GM12872 (cell line): ENCODE measurements around the gene RYR2.

Source experiments
- TF ChIP-seq, protein P1 (sequence below): IDR thresholded peaks from 3 replicates; pipeline ENCODE4 v1.5.1; 2011; ENCODE audit warnings: low read depth, mild to moderate bottlenecking, low read length, moderate library complexity; ENCODE audit not compliant: insufficient read depth

RYR2 gene

DNA sequence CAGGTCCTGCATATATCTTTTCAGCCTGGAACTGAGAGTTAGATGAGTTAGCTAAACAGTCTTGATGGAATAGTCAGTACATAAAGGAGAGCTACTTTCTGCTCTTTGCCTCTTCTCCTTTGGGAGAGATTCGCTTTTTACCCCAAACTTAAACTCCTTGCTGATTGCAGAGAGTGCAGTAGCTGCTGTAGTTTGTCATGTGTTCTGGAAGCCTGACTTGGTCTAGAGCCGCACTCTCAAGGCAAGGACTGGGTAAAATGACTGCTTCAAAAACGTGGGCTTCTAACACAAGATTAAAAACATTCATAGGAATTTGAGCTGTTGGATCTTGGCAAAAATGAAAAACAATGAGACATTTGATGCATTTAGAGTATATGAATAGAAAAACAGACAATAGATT, 351.6 kb downstream of the RYR2 start:
- TF ChIP-seq, protein P1, sequence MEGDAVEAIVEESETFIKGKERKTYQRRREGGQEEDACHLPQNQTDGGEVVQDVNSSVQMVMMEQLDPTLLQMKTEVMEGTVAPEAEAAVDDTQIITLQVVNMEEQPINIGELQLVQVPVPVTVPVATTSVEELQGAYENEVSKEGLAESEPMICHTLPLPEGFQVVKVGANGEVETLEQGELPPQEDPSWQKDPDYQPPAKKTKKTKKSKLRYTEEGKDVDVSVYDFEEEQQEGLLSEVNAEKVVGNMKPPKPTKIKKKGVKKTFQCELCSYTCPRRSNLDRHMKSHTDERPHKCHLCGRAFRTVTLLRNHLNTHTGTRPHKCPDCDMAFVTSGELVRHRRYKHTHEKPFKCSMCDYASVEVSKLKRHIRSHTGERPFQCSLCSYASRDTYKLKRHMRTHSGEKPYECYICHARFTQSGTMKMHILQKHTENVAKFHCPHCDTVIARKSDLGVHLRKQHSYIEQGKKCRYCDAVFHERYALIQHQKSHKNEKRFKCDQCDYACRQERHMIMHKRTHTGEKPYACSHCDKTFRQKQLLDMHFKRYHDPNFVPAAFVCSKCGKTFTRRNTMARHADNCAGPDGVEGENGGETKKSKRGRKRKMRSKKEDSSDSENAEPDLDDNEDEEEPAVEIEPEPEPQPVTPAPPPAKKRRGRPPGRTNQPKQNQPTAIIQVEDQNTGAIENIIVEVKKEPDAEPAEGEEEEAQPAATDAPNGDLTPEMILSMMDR, result no peak

DNA sequence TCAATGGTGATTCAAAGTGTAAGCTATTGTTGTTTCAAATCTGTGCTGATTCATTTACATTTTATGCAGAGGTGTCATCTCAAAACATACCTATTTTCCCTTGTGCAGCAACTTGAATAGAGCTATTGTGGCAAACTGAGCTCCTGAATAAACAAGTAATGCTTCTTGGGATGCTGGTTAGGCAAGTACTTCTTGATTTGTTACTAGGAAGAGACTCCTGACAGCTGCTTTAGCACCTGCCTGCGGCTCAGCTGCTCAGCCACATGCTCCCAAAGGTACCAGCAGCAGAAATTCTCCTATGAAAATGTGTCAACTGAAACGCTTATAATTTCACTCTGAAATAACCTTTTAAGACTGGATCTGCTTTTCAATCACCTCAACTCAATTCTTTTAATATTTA, 352.3 kb downstream of the RYR2 start:
- TF ChIP-seq, protein P1, result no peak

DNA sequence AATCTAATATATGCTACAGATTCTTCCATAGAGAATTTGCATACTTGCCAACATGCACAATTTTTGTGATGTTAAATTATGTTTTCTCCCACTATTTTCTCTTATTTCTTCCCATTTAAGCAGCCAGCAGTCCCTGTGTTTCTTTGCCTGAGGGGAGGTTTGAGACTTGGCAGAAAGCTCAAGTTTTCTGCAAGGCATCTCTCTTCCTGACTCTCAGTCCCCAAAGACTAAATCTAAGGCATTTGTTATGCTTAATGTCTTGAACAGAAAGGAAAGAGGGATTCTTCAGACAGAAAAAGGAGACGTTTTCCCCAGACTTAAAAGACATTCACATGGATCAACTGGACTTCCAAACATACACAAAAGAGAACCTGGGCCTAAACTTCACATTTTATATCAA, 354.4 kb downstream of the RYR2 start:
- TF ChIP-seq, protein P1, result no peak

DNA sequence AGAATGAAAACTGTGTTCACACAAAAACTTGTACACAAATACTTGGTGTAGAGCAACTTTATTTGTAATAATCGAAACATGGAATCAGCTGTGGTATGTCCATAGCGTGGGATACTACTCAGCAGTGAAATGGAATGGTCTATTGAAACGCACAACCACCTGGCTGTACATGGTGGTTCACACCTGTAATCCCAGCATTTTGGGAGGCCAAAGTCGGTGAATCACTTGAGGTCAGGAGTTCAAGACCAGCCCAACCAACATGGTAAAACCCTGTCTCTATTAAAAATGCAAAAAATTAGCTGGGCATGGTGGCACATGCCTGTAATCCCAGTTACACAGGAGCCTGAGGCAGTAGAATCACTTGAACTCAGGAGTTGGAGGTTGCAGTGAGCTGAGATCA, 356.8 kb downstream of the RYR2 start:
- TF ChIP-seq, protein P1, result no peak

DNA sequence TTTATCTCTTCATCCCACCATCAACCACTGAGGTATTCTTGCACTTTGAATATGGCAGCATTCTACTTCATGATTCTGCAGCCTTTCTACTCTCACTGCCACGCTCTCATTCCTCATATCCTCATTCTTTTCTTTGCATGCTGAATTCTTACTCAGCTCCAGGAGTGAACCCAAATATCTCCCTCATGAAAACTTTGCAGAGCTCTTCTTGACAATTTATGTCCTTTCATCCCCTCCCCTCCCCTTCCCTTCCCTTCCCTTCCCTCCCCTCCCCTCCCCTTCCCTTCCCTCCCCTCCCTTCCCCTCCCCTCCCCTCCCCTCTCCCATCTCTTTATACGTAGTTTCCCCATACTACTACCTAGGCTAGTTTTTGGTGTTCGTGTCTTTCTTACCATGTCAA, 363.9 kb downstream of the RYR2 start:
- TF ChIP-seq, protein P1, result no peak

DNA sequence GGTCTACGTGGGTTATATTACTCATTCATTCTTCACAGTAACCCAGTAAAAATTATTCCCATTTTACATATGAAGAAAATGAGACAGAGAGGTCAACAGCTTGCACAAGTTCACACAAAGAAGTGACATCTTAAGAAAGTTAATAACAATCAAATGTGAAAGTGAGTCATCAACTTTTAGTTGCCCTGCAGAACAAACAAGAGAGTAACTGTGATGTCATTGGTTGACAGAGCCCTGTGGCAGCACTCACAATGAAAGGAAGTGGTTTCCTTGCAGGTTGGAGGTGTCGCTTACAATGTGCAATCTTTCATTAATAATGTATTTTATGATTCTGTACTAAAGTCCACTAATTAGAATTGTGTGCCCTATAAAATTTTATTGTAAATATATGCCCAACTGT, 369.6 kb downstream of the RYR2 start:
- TF ChIP-seq, protein P1, result no peak

DNA sequence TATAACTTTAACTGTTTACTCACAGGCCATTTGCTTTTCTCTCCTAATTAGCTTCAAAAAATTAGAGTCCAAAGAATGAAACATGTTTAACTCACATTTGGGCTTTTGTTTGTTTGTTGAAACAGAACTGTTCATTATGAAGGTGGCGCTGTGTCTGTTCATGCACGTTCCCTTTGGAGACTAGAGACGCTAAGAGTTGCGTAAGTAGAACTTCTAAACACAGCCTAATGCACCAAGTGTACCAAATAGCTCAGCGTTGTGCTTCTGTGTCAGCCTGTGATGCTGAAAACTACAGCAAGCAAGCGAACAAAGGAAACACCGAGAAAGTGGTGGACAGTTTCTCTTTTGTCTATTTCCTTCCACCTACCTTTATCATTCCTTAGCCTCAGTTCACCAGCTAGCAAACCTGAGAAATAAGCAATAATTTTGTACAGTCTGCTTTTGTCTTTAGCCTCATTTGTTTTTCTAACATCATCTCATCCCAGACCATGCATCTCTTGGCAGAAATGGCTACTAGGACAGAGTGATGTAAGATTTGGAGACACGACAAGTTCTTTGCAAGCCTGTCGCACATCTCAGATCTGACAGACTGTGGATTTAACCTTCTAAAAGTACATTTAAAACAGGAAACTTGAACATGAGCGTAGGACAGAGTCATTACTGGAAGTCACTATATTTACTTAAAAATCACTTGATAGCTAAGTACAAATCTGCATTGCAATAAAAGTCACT, 375.1 kb downstream of the RYR2 start:
- TF ChIP-seq, protein P1, result no peak
